HG03565 (cell line): ENCODE results near the gene TFPI2.
"Not testable (repeated sequence)": the region's sequence is repeated elsewhere in the genome, so short reads cannot be mapped to it uniquely, and the experiment has no call there.

Experiments used
- ATAC-seq: cut with Tn5 transposase; IDR thresholded peaks from one replicate; pipeline ENCODE4 v1.9.1; 2021; ENCODE audit warnings: mild to moderate bottlenecking, moderate library complexity; ENCODE audit not compliant: unreplicated experiment

TFPI2 gene

GRCh38 chr7:93890464-93891068, at the start of gene TFPI2:
TSS of gene TFPI2 (minus strand) at chr7:93890753. CDS start at chr7:93890678, 75 bp downstream.
- peak; percentile 24 for ATAC-seq

GRCh38 chr7:93938293-93938692, 47.7 kb upstream of the TFPI2 start:
- no peak for ATAC-seq

GRCh38 chr7:93937818-93938217, 47.3 kb upstream of the TFPI2 start:
- ATAC-seq: no peak

GRCh38 chr7:93935102-93935501, 44.5 kb upstream of the TFPI2 start:
- no peak for ATAC-seq

GRCh38 chr7:93933156-93933555, 42.6 kb upstream of the TFPI2 start:
- no peak for ATAC-seq

GRCh38 chr7:93931655-93932054, 41.1 kb upstream of the TFPI2 start:
- no peak for ATAC-seq

GRCh38 chr7:93927585-93927984, 37.0 kb upstream of the TFPI2 start:
- ATAC-seq: no peak

GRCh38 chr7:93926800-93927199, 36.2 kb upstream of the TFPI2 start:
- no peak for ATAC-seq

- no peak for ATAC-seq
Measured at GRCh38 chr7:93923942-93924341, 33.4 kb upstream of the TFPI2 start.

GRCh38 chr7:93923296-93923695, 32.7 kb upstream of the TFPI2 start:
- ATAC-seq: no peak

GRCh38 chr7:93921607-93922566, 31.3 kb upstream of the TFPI2 start, which contains the start of gene GNG11:
TSS of gene GNG11 (plus strand) at chr7:93921735. CDS start at chr7:93922138, 403 bp downstream.
- peak; percentile 89 for ATAC-seq

GRCh38 chr7:93921186-93921585, 30.6 kb upstream of the TFPI2 start:
- ATAC-seq: no peak

GRCh38 chr7:93920496-93921182, 30.1 kb upstream of the TFPI2 start:
- no peak for ATAC-seq

GRCh38 chr7:93916315-93916714, 25.8 kb upstream of the TFPI2 start:
- ATAC-seq: not testable (repeated sequence)

GRCh38 chr7:93915888-93916287, 25.3 kb upstream of the TFPI2 start:
- peak; percentile 38 for ATAC-seq

GRCh38 chr7:93915206-93915842, 24.8 kb upstream of the TFPI2 start:
- ATAC-seq: not testable (repeated sequence)

- no peak for ATAC-seq
Measured at GRCh38 chr7:93914581-93915066, 24.1 kb upstream of the TFPI2 start.

- ATAC-seq: no peak
Measured at GRCh38 chr7:93913197-93913596, 22.6 kb upstream of the TFPI2 start.

GRCh38 chr7:93911661-93912060, 21.1 kb upstream of the TFPI2 start:
- peak; percentile 72 for ATAC-seq

- not testable (repeated sequence) for ATAC-seq
Measured at GRCh38 chr7:93911242-93911641, 20.7 kb upstream of the TFPI2 start.
